HG03378 (cell line): Measurements from ENCODE around the gene SLC18A3.

ENCODE experiments used
- ATAC-seq: cut with Tn5 transposase; IDR thresholded peaks from one replicate; pipeline ENCODE4 v1.9.1; 2021; ENCODE audit warnings: mild to moderate bottlenecking, moderate library complexity; ENCODE audit not compliant: unreplicated experiment

Gene SLC18A3

DNA sequence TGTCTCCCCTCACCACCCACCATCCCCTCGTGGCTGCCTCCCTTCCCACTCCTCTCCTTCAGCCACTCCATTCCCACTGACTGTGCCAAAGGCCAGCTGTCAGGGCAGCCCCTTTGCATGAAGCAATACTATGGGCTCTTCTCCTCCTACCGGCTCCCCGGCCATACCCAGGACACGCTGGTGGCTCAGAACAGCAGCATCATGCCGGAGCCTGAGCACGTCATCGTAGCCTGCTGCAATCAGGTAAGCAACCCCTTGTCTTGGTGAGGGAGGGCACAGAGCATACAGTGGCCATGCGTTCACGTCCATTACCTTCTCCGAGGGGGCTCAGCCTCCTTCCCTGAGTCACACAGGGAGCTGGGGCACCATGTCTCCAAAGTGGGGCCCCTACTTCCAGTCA lies 15.3 kb downstream of the SLC18A3 start:
- ATAC-seq: no peak

DNA sequence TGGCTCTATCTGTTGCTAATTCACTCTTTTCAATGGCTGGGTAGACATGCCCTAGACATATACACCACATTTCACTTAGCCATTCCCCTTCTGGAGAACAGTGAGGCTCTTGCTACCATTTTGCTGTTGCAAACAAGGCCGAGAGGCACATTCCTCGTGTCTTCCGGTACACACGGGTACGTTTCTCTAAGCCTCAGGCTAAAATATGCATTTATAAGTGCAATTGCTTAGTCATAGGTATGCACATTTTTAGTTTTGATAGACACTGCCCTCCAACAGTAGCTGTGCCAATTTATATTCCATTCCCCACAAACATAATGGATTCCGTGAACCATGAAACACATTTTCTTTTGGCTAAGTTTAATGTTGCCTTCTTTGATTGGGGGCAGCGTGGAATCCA lies 16.9 kb downstream of the SLC18A3 start:
- no peak for ATAC-seq

DNA sequence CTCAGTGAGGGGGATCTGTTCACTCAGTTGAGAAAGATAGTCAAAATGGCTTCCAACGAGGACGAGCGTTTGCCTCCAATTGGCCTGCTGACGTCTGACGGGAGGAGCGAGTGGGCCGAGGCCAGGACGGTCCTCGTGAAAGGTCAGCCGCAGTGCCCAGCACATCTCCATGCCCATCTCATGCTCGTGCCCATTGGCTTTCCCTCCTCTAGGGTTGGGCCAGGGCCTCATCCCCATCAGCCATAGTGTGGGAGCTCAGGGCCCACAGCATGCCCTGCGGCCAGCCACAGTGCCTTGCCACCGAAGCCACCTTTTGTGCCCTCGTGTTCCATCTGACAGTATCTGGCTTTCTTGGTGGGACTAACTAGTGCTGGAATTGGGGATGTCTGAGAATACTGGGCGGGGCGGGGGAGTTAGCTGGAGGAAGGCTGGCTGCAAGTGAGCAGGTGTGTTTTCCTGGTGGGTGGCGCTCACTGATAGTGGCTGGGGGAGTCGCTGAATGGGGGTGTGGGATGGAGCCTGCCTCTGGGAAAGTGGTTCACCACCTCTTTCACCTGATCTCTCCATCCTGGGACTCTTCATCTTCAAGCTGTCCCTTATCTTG lies 17.6 kb downstream of the SLC18A3 start:
- ATAC-seq: no peak

DNA sequence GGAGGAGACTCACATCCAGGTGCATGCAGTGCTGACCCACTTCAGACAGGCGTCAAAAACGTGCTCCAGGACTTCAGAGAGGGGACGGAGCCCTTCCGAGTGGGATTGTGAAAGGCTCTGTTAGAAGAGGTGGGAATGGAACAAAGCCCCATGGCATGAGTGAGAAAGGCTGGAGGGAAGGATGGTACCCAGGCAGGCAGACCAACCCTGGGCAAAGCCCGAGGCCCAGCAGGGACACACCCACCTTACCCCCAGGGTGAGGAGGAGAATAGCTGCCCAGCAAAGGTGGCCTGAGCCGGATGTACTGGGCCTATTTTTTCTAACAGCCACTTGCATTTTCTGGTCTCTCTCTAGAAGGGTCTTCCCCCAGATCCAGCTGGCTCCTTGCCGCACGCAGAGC lies 18.5 kb downstream of the SLC18A3 start:
- ATAC-seq: no peak

DNA sequence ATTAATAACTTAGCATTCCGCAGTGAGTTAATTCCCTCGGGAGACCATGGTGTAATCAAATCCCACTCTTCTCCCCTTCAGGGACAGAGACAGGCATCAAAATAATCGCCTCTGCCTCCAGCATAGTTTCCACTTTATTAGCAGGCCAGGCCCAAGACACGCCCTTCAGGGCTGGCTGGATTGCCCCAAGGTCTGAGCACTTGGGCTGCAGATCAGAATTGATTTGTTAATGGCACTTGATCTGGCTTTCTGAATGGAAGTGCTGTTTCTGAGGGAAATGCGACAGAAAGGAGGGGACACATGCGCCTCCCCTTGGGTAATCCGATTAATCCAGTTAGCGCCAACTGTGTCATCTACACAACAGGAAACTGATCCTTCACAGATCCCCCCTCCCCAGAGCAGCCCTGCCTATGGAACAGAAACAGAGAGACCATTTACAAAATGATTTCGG lies 19.3 kb downstream of the SLC18A3 start:
- no peak for ATAC-seq

DNA sequence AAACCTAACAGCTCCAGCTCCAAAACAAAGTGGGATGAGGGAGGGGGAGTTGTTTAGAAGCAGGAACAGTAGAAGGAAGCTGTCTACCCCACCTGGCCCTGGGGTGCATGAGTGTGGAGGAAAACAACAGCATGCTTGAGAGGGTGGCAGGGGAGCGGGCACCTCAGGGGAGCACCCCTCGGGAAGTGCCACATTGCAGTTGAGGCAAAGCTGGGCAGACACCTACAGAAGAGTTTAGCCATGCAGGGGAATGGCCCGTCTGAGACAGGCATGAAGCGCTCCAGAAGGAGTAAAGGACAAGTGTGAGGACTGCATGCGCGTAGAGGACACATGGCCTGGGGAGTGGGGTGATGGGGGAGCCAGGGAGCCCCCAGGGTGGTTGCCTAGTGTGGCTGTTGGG lies 21.9 kb downstream of the SLC18A3 start:
- ATAC-seq: no peak

DNA sequence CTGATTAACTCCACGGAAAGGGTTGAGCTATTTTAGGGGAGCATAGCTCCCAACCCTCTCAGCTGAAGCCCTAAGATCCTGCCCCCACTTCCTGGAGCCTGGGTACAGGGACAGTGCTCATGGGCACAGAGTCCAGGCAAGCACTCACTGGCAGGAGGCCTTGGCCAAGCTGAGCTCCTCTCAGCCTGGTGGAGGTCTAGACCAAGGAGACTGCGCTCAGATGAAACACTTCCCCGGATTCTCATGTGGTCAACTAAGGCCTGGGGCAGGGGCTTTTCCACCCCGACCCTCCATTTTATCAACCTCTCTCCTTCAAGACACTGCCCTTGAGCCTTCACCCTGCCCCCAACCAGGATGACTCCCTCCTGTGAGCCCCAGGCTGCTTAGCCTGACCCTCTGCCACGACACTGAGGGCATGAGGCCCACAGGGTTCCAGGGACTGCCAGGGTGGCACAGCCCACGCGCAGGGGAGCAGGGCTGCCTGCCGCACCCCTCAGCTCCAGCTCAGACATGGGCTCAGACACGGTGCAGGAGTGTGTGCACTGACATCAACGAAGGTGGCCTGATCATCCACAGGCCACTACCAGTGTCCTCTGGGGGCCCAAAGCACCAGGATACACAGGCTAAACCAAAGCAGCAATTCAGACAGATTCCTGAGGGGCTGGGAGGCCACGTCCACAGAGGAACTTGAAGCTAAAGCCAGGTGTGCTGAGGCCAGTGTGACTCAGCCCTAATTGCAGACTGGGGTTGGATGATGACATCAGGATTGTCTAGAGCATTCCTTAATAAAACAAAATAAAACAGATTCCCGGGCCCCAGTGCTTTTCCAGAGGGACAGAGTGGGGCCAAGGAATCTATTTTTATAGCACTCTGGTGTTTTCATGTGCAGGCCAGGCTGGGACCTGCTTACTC lies 22.6 kb downstream of the SLC18A3 start:
- no peak for ATAC-seq

DNA sequence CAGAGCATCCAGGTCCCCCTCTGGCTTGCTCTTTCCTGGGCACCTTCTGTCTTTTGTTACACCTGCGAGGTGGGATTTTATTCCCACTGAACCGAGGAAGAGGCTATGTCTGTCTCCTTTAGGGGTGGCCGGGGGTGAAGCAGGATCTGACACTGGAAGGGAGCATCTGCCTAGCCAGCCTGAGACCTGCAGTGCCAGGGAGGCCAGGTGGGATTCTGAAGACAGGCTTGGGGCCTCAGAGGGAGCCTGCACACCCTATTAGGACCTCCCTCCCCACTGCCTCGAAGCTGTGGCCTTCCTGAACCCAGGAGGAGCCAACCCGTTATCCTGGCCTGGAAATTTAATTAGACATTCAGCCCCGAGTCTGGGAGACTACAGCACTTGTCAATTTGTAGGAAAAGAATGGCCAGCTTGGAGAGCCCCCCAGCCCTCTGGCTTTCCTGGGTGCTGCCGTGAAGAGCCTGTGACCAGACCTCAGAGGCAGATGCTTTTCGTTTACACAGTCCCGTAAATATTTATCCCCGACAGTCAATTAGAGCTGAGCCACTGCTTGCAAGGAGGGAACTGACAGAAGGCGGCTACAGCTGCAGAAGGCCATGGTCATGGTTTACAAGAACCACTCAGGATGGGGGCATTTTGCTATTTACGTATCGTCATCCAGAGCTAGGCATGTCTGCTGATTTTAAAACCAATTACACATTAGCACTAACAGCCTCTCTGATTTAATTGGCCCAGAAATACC lies 23.4 kb downstream of the SLC18A3 start:
- ATAC-seq: no peak

DNA sequence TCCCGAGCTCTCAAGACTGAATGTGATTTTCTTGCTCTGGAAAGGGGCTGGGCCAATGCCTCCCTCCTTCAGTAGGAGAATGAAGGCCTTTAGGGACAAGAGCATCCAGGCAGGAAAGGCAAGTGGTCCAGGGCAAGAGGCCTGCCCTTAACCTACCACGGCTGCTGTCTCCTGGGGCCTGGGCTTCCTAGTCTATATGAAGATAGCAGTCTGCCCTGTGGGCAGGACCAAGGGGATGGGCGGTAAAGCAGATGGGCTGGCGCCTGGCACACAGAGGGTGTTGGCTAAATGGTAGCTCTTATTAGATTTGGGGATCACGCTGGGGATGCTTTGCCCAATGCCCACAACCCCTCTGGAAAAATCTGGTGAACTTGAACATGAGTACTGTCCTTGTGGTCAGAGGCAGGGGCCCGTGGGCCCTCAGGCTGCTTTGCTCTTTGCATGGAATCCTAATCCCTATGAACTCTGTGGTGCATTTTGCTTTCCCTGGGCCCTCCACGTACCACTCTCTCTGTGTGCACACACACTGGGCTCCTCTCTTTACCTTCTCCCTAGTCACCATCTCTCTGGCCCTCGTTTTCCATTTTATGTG lies 24.1 kb downstream of the SLC18A3 start:
- no peak for ATAC-seq

DNA sequence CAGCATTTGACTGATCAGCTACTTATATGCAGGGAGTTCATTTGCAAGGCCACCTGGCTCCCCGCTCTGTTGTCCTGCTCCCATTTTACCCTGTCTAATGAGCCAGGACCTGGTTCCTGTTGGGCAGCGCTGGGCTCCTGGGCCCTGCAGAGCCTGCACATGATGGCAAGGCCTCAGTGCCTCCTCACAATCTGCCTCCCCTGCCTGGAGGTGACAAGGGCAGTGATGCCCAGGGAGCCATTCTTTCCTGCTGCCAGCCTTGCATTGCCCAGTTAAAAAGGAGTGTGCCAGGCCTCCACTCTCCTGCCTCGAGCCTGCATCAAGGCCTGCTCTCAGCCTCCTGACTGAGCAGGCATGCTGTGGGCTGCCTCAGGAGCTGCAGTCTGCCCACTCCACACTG lies 32.2 kb downstream of the SLC18A3 start:
- ATAC-seq: no peak

DNA sequence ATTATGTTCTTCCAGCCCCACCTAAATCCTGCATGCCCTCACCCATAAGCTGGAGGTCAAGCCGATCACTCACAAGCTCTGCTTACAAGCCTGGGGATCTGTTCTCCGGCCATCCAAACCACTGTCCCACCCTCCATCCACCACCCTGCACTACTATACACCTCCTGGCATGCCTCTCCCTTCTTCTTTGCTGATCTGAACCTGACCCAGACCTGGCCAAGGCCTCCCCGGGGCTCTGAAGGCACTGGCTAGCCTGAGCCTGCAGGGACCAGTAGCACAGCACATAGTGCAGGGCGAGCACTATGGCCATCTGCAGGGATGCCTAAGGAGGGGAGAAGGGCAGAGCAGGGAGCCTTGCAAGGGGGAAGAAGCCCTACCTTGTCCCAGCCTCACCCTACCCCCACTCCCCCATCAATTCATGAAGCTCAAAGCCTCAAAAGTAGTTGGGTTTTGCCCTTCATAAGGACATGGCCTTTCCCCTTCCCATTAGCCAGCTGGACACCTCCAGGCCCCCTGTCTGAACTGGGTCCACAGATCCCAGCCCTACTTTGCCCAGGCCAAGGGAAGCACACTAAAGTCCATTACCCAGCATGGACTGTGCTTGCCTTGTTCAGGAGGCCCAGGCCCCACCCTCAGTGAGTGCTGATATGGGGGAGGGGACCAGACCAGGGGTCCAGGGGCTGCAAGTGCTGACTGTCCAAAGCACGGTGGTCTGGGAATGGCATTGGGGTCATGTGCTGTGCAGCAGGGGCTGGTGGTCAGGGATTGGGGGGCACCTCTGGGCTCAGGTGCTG lies 33.3 kb downstream of the SLC18A3 start:
- no peak for ATAC-seq

DNA sequence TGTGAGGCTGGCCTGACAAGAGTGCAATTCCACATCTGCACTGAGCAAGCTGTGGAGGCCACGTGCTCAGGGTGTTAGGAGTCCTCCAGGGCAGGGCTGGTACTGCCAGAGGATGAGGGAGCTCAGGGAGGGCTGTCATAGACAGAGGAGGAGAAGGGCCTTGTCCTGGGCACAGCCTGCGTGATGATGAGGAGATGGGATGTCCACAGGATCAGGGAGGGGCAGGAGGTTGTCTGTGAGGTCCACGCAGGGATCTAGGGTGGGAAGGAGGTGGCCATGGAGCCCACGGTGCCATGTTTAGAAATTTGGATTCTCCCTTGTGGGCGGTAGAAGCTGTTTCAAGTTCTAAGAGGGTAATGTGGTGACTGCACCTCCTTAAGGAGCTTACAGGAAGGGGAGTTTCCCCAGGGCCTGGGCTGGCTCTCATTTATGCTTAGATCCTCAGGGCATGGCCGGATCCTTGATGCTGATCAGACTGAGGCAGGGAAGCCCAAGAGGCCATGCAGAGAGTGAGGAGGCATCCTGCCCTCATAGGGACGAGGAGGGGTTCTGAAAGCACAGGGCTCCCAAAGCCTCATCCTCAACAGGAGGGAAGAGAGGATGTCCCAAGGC lies 34.0 kb downstream of the SLC18A3 start:
- no peak for ATAC-seq

DNA sequence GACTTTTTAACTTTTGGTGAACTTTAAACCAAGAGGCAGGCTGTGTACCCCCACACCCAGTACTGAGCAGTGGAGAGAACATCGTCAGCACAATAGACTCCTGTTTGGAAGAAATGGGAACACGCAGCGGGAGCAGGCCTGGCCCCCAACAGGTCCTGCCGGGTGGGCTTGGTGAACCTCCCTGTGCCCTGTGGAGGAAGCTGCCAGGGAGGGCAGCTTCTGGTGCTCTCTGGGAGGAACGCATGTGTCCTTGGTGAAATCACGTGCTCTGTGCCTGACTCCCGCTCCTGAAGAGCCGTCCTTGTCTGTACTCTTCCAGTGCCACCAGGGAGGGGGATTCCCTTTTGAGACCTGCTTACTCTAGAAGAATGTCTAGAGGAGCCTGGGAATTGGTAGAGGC lies 35.3 kb downstream of the SLC18A3 start:
- ATAC-seq: no peak

DNA sequence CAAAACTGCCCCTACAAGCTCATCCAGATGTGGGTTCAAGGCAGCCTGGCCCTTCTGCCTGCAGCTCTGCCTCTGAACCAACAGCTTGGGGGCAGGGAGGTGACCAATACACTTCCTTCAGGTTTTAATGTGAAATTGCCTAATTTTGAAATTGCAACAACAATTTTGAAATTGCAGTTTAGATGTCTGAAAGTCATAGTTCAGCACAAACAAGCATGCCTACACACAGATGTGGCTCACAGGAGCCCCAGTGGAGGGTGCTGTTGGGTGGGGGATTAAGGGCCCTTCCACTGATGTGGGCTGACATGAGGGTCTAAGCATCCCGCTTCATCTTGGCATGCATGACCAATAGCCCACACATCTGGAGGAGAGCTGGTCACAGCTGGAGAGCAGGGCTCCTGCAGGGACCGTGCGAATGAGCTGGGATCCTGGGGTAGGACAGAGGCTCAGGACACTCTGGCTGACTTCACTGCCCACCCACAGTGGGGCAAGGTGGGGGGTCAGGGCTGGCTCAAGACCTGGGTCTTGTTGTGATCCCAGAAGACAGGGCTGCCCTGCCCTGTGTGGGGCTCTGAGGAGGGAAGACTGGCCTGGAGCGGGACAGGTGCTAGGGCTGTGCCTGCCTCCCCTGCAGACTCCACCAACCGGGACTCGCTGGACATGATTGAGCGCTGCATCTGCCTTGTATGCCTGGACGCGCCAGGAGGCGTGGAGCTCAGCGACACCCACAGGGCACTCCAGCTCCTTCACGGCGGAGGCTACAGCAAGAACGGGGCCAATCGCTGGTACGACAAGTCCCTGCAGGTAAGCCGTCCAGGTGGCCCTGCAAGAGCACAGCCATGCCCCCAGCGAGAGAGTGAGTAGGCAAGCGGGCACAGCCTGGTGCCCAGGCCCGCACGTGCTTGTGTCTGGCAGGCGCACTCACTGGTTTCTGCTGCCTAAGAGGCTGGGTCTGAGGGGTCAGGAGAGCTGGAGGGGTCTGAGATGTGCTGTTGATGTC lies 36.1 kb downstream of the SLC18A3 start:
- no peak for ATAC-seq

DNA sequence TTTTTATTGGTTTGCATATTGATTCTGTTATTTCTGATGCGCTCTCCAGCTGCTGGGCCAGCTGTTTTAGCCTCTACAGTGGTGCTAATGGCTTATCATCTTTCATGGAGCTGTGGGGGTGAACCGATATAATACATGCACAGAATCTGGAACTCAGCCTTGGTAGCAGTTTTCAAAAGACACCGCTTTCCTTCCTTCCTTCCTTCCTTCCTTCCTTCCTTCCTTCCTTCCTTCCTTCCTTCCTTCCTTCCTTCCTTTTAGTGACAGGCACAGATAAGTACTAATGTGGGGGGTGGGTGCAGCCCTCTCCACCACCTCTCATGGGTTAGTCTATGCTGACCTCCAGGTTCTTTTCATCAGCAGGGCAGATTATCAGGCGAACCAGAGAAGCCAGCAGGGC lies 37.4 kb downstream of the SLC18A3 start:
- no peak for ATAC-seq

DNA sequence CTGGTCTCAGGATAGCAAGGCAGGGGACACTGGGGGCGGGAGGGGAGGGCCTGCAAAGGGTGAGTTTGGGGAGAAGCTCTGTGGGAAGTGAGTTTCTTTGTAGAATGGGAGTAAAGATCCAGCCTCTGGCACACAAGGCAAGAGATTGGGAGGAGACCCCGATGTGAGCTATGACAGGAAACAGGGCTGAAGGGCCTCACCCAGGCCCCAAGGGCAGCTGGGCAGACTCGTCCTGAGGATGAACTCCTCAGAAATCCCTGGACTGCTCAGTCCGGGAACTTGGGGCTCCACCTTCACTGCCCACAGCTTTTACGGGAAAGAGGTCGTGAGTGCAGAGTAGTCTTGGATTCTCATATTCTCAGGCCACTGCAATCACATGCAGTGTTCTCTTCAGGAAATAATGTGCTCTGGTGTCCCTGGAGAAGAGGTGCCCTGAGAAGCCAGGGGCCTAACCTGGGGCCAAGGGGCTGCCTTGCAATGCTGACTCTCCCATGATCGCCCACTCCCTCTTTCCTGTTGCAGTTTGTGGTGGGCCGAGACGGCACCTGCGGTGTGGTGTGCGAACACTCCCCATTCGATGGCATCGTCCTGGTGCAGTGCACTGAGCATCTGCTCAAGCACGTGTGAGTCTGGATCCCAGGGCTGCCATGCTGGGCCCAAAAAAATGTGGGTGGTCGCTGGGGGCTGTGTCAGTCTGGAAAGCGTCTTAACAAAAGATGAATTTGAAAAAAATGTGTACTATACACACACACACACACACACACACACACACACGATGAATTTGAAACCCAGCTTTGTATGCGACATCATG lies 38.1 kb downstream of the SLC18A3 start:
- no peak for ATAC-seq

DNA sequence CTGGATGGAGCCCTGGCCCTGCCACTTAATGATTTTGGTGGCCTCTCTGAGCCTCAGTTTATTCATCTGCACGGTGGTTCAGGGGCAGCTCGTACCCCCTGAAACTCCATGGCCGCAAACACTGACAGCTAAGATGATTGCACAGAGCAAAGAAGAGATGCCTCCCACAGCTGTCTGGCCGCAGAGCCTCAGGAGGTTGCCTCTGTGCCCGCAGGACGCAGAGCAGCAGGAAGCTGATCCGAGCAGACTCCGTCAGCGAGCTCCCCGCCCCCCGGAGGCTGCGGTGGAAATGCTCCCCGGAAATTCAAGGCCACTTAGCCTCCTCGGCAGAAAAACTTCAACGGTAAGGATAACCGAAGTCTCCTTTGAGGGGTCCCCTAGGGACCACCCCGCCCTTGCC lies 39.2 kb downstream of the SLC18A3 start:
- ATAC-seq: no peak
